Lung (tissue), 12 donors: ENCODE measurements around the gene NOS3. TPM values are rescaled to one million over a fixed set of nuclear protein-coding genes. Genes with fewer than 3 reads are reported as not detected.

Experiments used
- ATAC-seq: fragments of 200-7000 bp; cut with Tn5 transposase; one replicate; pipeline ENCODE4 v1.9.1; 2020; ENCODE audit warnings: moderate number of reproducible peaks; ENCODE audit not compliant: insufficient read depth, low FRiP score
- DNase-seq, 3 donors: peaks; one replicate each; pipeline ENCODE4 v3.0.0-alpha.2; 2013 to 2017
- H3K27ac ChIP-seq, 2 donors: one replicate each; pipeline ENCODE4 v1.5.1; 2013; ENCODE audit warnings: mild to moderate bottlenecking in 2 of 2, moderate library complexity in 2 of 2, control low read depth in 1 of 2, inconsistent platforms in 1 of 2, low read depth in 1 of 2, low read length in 1 of 2
- H3K27me3 ChIP-seq, 3 donors: one replicate each; pipeline ENCODE4 v1.5.1; 2013; ENCODE audit warnings: low read length in 2 of 3; ENCODE audit not compliant: control insufficient read depth in 3 of 3, insufficient read depth in 3 of 3
- H3K36me3 ChIP-seq, 4 donors: one replicate each; pipeline ENCODE4 v1.5.1; 2013; ENCODE audit warnings: low read length in 4 of 4, mild to moderate bottlenecking in 1 of 4, moderate library complexity in 1 of 4; ENCODE audit not compliant: control insufficient read depth in 4 of 4, insufficient read depth in 4 of 4
- H3K4me1 ChIP-seq, 5 donors: one replicate each; pipeline ENCODE4 v1.5.1; 2013; ENCODE audit warnings: low read length in 5 of 5, mild to moderate bottlenecking in 2 of 5, moderate library complexity in 1 of 5; ENCODE audit not compliant: control insufficient read depth in 5 of 5, insufficient read depth in 5 of 5
- H3K4me3 ChIP-seq: one replicate; pipeline ENCODE4 v1.5.1; 2013; ENCODE audit warnings: mild to moderate bottlenecking, control low read depth, moderate library complexity
- H3K9ac ChIP-seq, 2 donors: one replicate each; pipeline ENCODE4 v1.5.1; 2013; ENCODE audit warnings: low read length in 2 of 2, control low read depth in 1 of 2; ENCODE audit not compliant: insufficient read depth in 1 of 2
- H3K9me3 ChIP-seq, 4 donors: one replicate each; pipeline ENCODE4 v1.5.1; 2013; ENCODE audit warnings: low read length in 3 of 4, mild to moderate bottlenecking in 1 of 4, moderate library complexity in 1 of 4; ENCODE audit not compliant: control insufficient read depth in 4 of 4, insufficient read depth in 3 of 4
- CTCF ChIP-seq: IDR thresholded peaks from 2 replicates; pipeline ENCODE4 v1.5.1; 2012; ENCODE audit warnings: mild to moderate bottlenecking; ENCODE audit errors: control extremely low read depth, extremely low read depth
- WGBS, 2 donors: extraction: QIAGEN DNeasy Blood & Tissue Kit; methylation state at CpG; one replicate each; pipeline ENCODE4 v1.1.7; 2013; 5-methylcytosine and 5-hydroxymethylcytosine counted together
- polyA plus RNA-seq, 2 donors: library from polyadenylated mRNA; stranded (reverse); fragments of 200-250 nt; gene quantifications; one replicate each; pipeline ENCODE4 v1.2.1, GENCODE V29; 2013
- total RNA-seq, 2 donors: library from RNA; depleted of rRNA in 1 of 2; stranded (reverse); fragments of >200 nt in 1 of 2; gene quantifications; one replicate each; pipeline ENCODE4 v1.2.1, GENCODE V29; 2014 to 2021
- donor health status: control.
- donor health status: control.
- donor health status: Bipolar disorder and iron deficiency.
- donor health status: healthy.
- donor health status: DM: yes; HTN: yes; CAD: no.

NOS3 gene
- total and polyA plus RNA-seq, 4 donors = 9.3 to 31.0 (median 11.9) TPM

GRCh38 chr7:150951181-150951520 lies 39.7 kb upstream of the NOS3 start:
- H3K9ac ChIP-seq = no peak overlapping the region

DNA sequence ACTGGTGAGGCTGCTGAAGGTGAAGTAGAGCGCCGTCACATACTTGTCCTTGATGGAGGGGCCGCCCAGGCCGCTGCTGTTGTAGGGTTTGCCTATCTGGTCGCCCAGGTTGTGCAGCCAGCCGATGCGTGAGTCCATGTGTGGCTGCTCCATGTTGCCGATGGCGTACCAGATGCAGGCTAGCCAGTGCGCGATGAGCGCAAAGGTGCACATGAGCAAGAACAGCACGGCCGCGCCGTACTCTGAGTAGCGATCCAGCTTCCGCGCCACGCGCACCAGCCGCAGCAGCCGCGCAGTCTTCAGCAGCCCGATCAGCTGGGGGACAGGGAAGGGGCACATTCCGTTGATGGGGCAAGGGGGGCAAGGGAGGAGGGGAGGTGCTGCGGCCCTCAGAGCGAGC lies 39.3 kb upstream of the NOS3 start:
- H3K27ac ChIP-seq = no peak overlapping the region
- H3K9me3 ChIP-seq = no peaks in the 10 kb centered on the region
- DNase-seq = peak in 1 of 3 donors; percentile 7
- H3K27me3 ChIP-seq = peaks cover 0 to 10% (median 0%) of the 10 kb centered on the region in 3 donors
- H3K4me1 ChIP-seq = peaks cover 0 to 35% (median 0%) of the 10 kb centered on the region in 5 donors
- H3K4me3 ChIP-seq = no peak overlapping the region
- no peak for TF ChIP-seq CTCF
- 96 to 97% methylated on average over 28 of the region's 28 CpGs for WGBS, 2 donors
- no peak for ATAC-seq
- no peak overlapping the region for H3K9ac ChIP-seq
- no peaks in the 10 kb centered on the region for H3K36me3 ChIP-seq

More at GRCh38 chr7:150951181-150951520, 39.7 kb upstream of the NOS3 start:
- H3K27me3 ChIP-seq = peaks cover 0 to 10% (median 0%) of the 10 kb centered on the region in 3 donors
- H3K27ac ChIP-seq = no peak overlapping the region
- WGBS, 2 donors = 95 to 96% methylated on average over 16 of the region's 16 CpGs
- ATAC-seq (no peak), DNase-seq (no peak)
- peaks cover 0 to 33% (median 0%) of the 10 kb centered on the region in 5 donors for H3K4me1 ChIP-seq
- no peaks in the 10 kb centered on the region for H3K9me3 ChIP-seq
- no peak for TF ChIP-seq CTCF
- H3K36me3 ChIP-seq = no peaks in the 10 kb centered on the region
- H3K4me3 ChIP-seq = no peak overlapping the region

- peaks cover 0 to 37% (median 0%) of the 10 kb centered on the region in 5 donors for H3K4me1 ChIP-seq
- no peaks in the 10 kb centered on the region for H3K9me3 ChIP-seq
- peaks cover 0 to 8% (median 0%) of the 10 kb centered on the region in 3 donors for H3K27me3 ChIP-seq
- H3K9ac ChIP-seq = no peak overlapping the region
- no peak for TF ChIP-seq CTCF
- no peaks in the 10 kb centered on the region for H3K36me3 ChIP-seq
- no peak for ATAC-seq
- no peak overlapping the region for H3K27ac ChIP-seq
- H3K4me3 ChIP-seq = no peak overlapping the region
- no peak for DNase-seq
- WGBS, 2 donors = 89 to 93% methylated on average over 33 of the region's 33 CpGs
Observed at GRCh38 chr7:150952331-150953050, 38.3 kb upstream of the NOS3 start.
